Keratinocyte (primary cell): ENCODE data around the gene MYO16.

ENCODE experiments used
- CTCF ChIP-seq, 3 experiments: IDR thresholded peaks in 1 of 3; conservative IDR thresholded peaks in 1 of 3; optimal IDR thresholded peaks in 1 of 3; 2 replicates in 2 of 3; 3 replicates in 1 of 3; pipeline versions ENCODE3 to v1.5.1; 2011; ENCODE audit warnings: low read length in 3 of 3, mild to moderate bottlenecking in 3 of 3, moderate library complexity in 2 of 3, control low read depth in 1 of 3, inconsistent platforms in 1 of 3; ENCODE audit not compliant: insufficient read depth in 2 of 3; ENCODE audit errors: extremely low read depth in 1 of 3
- EZH2 ChIP-seq: IDR thresholded peaks from one replicate; pipeline ENCODE4 v1.6.1; 2012; ENCODE audit warnings: inconsistent platforms, mild to moderate bottlenecking, low read length, moderate library complexity

- TF ChIP-seq CTCF (optimal IDR thresholded peaks at IDR 0.05 in 1 of 3, IDR thresholded peaks at IDR 0.05 in 1 of 3, conservative IDR thresholded peaks at IDR 0.05 in 1 of 3; ENCODE audit: extremely low read depth in 1 of 3, insufficient read depth in 2 of 3, low read length in 3 of 3): no peak
- TF ChIP-seq EZH2: no peak
Observed at GRCh38 chr13:108960006-108960405, 330.6 kb downstream of the MYO16 start.
